ENCODE measurements around the gene KDM6B. TPM values are rescaled to one million over a fixed set of nuclear protein-coding genes. Genes with fewer than 3 reads are reported as not detected.

KDM6B gene
- polyA plus RNA-seq, 2 donors: 5.2 to 9.0 TPM

DNA sequence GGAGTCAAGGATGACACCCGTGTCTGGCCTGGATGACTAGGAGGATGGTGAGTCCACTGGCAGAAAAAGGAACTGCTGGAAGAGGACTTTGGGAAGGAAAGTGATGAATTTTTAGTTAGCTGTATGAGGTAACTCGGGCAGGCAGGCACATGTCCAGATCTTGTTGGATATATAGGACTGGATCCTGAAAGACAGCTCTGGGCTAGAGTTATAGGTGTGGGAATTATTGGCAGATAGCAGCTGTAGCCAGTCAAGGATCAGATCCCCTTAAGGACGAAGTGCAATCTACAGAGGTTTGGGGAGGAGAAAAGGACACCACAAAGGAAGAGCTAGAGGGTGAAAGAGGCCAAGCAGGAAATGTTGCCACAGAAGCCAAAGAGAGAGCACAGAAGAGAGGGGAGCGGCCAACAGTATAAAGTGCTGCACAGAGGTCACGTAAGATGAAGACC lies 33.9 kb downstream of the KDM6B start:
- no peaks in the 10 kb centered on the region for H3K27me3 ChIP-seq (ENCODE audit: control insufficient read depth in 1 of 2, insufficient read depth in 2 of 2, low read length in 2 of 2)
- H3K4me3 ChIP-seq (ENCODE audit: low read depth in 1 of 2, low read length in 2 of 2): no peak overlapping the region
- H3K4me1 ChIP-seq (ENCODE audit: control insufficient read depth in 2 of 2, insufficient read depth in 2 of 2, low read length in 1 of 2): peaks cover 0 to 5% of the 10 kb centered on the region in 2 donors
- 36 to 57% methylated on average over 5 of the region's 5 CpGs for WGBS, 2 donors
- no peaks in the 10 kb centered on the region for H3K9me3 ChIP-seq (ENCODE audit: control insufficient read depth in 2 of 2, insufficient read depth in 1 of 2, low read depth in 1 of 2, low read length in 1 of 2)
- H3K27ac ChIP-seq (ENCODE audit: low read depth in 2 of 2, low read length in 1 of 2): peak overlapping the region; percentile 53 to 73
- no peaks in the 10 kb centered on the region for H3K36me3 ChIP-seq (ENCODE audit: control insufficient read depth in 2 of 2, insufficient read depth in 2 of 2, low read length in 1 of 2)

- no peaks in the 10 kb centered on the region for H3K4me1 ChIP-seq (ENCODE audit: control insufficient read depth in 2 of 2, insufficient read depth in 2 of 2, low read length in 1 of 2)
- H3K36me3 ChIP-seq (ENCODE audit: control insufficient read depth in 2 of 2, insufficient read depth in 2 of 2, low read length in 1 of 2): no peaks in the 10 kb centered on the region
- WGBS, 2 donors: 72 to 78% methylated on average over 4 of the region's 4 CpGs
- no peaks in the 10 kb centered on the region for H3K27me3 ChIP-seq (ENCODE audit: control insufficient read depth in 1 of 2, insufficient read depth in 2 of 2, low read length in 2 of 2)
- no peak overlapping the region for H3K27ac ChIP-seq (ENCODE audit: low read depth in 2 of 2, low read length in 1 of 2)
- no peaks in the 10 kb centered on the region for H3K9me3 ChIP-seq (ENCODE audit: control insufficient read depth in 2 of 2, insufficient read depth in 1 of 2, low read depth in 1 of 2, low read length in 1 of 2)
- H3K4me3 ChIP-seq (ENCODE audit: low read depth in 1 of 2, low read length in 2 of 2): no peak overlapping the region
These were observed 39.0 kb downstream of the KDM6B start for GRCh38 chr17:7873051-7873450.

GRCh38 chr17:7875804-7876370 lies 41.9 kb downstream of the KDM6B start:
- WGBS, 2 donors: 85 to 94% methylated on average over 2 of the region's 2 CpGs
- no peaks in the 10 kb centered on the region for H3K4me1 ChIP-seq (ENCODE audit: control insufficient read depth in 2 of 2, insufficient read depth in 2 of 2, low read length in 1 of 2)
- no peaks in the 10 kb centered on the region for H3K36me3 ChIP-seq (ENCODE audit: control insufficient read depth in 2 of 2, insufficient read depth in 2 of 2, low read length in 1 of 2)
- no peaks in the 10 kb centered on the region for H3K27me3 ChIP-seq (ENCODE audit: control insufficient read depth in 1 of 2, insufficient read depth in 2 of 2, low read length in 2 of 2)
- no peaks in the 10 kb centered on the region for H3K9me3 ChIP-seq (ENCODE audit: control insufficient read depth in 2 of 2, insufficient read depth in 1 of 2, low read depth in 1 of 2, low read length in 1 of 2)
- no peak overlapping the region for H3K4me3 ChIP-seq (ENCODE audit: low read depth in 1 of 2, low read length in 2 of 2)
- H3K27ac ChIP-seq (ENCODE audit: low read depth in 2 of 2, low read length in 1 of 2): no peak overlapping the region

GRCh38 chr17:7878234-7878633 lies 44.2 kb downstream of the KDM6B start:
- Histone ChIP-seq H3K4me3 (ENCODE audit: low read depth in 1 of 2, low read length in 2 of 2) (no peak overlapping the region), H3K27me3 (ENCODE audit: control insufficient read depth in 1 of 2, insufficient read depth in 2 of 2, low read length in 2 of 2) (no peaks in the 10 kb centered on the region), H3K27ac (ENCODE audit: low read depth in 2 of 2, low read length in 1 of 2) (no peak overlapping the region), H3K4me1 (ENCODE audit: control insufficient read depth in 2 of 2, insufficient read depth in 2 of 2, low read length in 1 of 2) (peaks cover 2 to 4% of the 10 kb centered on the region in 2 donors), H3K36me3 (ENCODE audit: control insufficient read depth in 2 of 2, insufficient read depth in 2 of 2, low read length in 1 of 2) (peaks cover 0 to 2% of the 10 kb centered on the region in 2 donors), H3K9me3 (ENCODE audit: control insufficient read depth in 2 of 2, insufficient read depth in 1 of 2, low read depth in 1 of 2, low read length in 1 of 2) (no peaks in the 10 kb centered on the region)
- 91 to 92% methylated on average over 7 of the region's 7 CpGs for WGBS, 2 donors

GRCh38 chr17:7880076-7880868 lies 46.3 kb downstream of the KDM6B start:
- 60 to 85% methylated on average over 3 of the region's 3 CpGs for WGBS, 2 donors
- H3K27me3 ChIP-seq (ENCODE audit: control insufficient read depth in 1 of 2, insufficient read depth in 2 of 2, low read length in 2 of 2): no peaks in the 10 kb centered on the region
- H3K4me1 ChIP-seq (ENCODE audit: control insufficient read depth in 2 of 2, insufficient read depth in 2 of 2, low read length in 1 of 2): peaks cover 2 to 4% of the 10 kb centered on the region in 2 donors
- H3K4me3 ChIP-seq (ENCODE audit: low read depth in 1 of 2, low read length in 2 of 2): no peak overlapping the region
- H3K27ac ChIP-seq (ENCODE audit: low read depth in 2 of 2, low read length in 1 of 2): no peak overlapping the region
- peaks cover 0 to 2% of the 10 kb centered on the region in 2 donors for H3K36me3 ChIP-seq (ENCODE audit: control insufficient read depth in 2 of 2, insufficient read depth in 2 of 2, low read length in 1 of 2)
- H3K9me3 ChIP-seq (ENCODE audit: control insufficient read depth in 2 of 2, insufficient read depth in 1 of 2, low read depth in 1 of 2, low read length in 1 of 2): no peaks in the 10 kb centered on the region

DNA sequence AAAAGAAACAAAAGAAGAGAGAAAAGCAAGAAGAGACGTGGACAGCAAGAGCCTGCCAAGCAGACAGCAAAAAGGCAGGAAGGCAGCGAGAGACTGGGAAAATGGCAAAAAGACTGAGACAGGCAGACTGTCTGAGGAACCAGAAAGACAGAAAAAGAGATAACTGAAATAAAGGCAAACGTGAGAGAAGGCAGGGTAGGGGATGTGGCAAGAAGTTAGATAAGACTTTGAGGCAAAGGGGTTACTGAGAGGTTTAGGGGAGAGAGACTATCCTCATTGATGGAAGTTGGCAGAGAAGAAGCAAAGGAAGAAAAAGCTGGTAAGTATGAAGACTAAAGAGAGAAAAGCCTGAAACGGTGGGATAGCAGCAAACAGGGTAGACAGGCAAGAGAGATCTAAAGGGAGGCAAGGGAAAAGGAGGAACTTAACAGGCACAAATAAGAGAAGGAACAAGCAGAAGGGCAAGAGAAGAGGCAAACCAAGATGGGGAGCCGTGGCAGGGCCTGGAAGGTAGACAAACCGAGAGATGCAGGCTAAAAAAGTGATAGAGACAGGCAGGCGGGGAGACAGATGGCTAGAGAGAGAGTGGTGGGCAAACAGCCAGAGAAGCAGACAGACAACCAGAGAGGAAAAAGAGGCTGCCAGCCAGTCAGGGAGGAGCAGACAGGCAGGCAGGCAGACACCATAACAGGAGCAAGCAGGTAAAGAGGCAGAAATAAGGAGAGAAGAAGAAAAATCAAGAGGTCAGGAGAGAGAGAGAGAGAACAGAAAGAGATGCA lies 47.4 kb downstream of the KDM6B start:
- H3K36me3 ChIP-seq (ENCODE audit: control insufficient read depth in 2 of 2, insufficient read depth in 2 of 2, low read length in 1 of 2): peaks cover 0 to 2% of the 10 kb centered on the region in 2 donors
- no peak overlapping the region for H3K4me3 ChIP-seq (ENCODE audit: low read depth in 1 of 2, low read length in 2 of 2)
- no peaks in the 10 kb centered on the region for H3K9me3 ChIP-seq (ENCODE audit: control insufficient read depth in 2 of 2, insufficient read depth in 1 of 2, low read depth in 1 of 2, low read length in 1 of 2)
- H3K27me3 ChIP-seq (ENCODE audit: control insufficient read depth in 1 of 2, insufficient read depth in 2 of 2, low read length in 2 of 2): no peaks in the 10 kb centered on the region
- H3K4me1 ChIP-seq (ENCODE audit: control insufficient read depth in 2 of 2, insufficient read depth in 2 of 2, low read length in 1 of 2): peaks cover 2 to 4% of the 10 kb centered on the region in 2 donors
- 47 to 48% methylated on average over 7 of the region's 7 CpGs for WGBS, 2 donors
- peak overlapping the region in 1 of 2 donors; percentile 61 for H3K27ac ChIP-seq (ENCODE audit: low read depth in 2 of 2, low read length in 1 of 2)

DNA sequence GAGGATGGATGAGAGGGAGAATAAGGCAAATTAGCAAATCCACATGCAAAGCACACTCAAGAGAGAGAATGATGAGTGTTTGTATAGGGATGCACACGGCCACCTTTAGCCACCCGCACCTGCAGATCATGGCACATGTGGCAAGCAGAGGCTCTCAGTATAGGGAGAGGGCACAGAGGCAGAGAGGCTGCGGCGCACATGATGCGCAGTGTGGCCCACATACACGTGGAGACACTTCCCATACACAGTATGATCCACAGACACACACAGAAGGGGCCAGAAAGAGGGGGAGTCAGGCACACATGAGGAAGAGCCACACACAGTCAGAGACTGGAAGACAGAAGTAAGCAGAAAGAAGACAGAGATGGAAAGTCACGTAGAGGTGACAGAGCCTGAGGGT lies 48.1 kb downstream of the KDM6B start:
- Histone ChIP-seq H3K4me3 (ENCODE audit: low read depth in 1 of 2, low read length in 2 of 2) (no peak overlapping the region), H3K27ac (ENCODE audit: low read depth in 2 of 2, low read length in 1 of 2) (peak overlapping the region in 1 of 2 donors; percentile 24), H3K36me3 (ENCODE audit: control insufficient read depth in 2 of 2, insufficient read depth in 2 of 2, low read length in 1 of 2) (peaks cover 0 to 2% of the 10 kb centered on the region in 2 donors), H3K27me3 (ENCODE audit: control insufficient read depth in 1 of 2, insufficient read depth in 2 of 2, low read length in 2 of 2) (no peaks in the 10 kb centered on the region), H3K9me3 (ENCODE audit: control insufficient read depth in 2 of 2, insufficient read depth in 1 of 2, low read depth in 1 of 2, low read length in 1 of 2) (no peaks in the 10 kb centered on the region), H3K4me1 (ENCODE audit: control insufficient read depth in 2 of 2, insufficient read depth in 2 of 2, low read length in 1 of 2) (peaks cover 2 to 4% of the 10 kb centered on the region in 2 donors)
- 59 to 68% methylated on average over 7 of the region's 7 CpGs for WGBS, 2 donors

GRCh38 chr17:7882629-7883028 lies 48.6 kb downstream of the KDM6B start:
- Histone ChIP-seq H3K27ac (ENCODE audit: low read depth in 2 of 2, low read length in 1 of 2) (peak overlapping the region in 1 of 2 donors; percentile 8), H3K36me3 (ENCODE audit: control insufficient read depth in 2 of 2, insufficient read depth in 2 of 2, low read length in 1 of 2) (peaks cover 0 to 2% of the 10 kb centered on the region in 2 donors), H3K9me3 (ENCODE audit: control insufficient read depth in 2 of 2, insufficient read depth in 1 of 2, low read depth in 1 of 2, low read length in 1 of 2) (no peaks in the 10 kb centered on the region), H3K27me3 (ENCODE audit: control insufficient read depth in 1 of 2, insufficient read depth in 2 of 2, low read length in 2 of 2) (no peaks in the 10 kb centered on the region), H3K4me3 (ENCODE audit: low read depth in 1 of 2, low read length in 2 of 2) (no peak overlapping the region), H3K4me1 (ENCODE audit: control insufficient read depth in 2 of 2, insufficient read depth in 2 of 2, low read length in 1 of 2) (peaks cover 2 to 4% of the 10 kb centered on the region in 2 donors)
- WGBS, 2 donors: 79 to 89% methylated on average over 3 of the region's 3 CpGs

Data from esophagus (tissue), 2 donors.